Measurements from ENCODE around the gene ALDH1B1.

GRCh38 chr9:38405785-38406184, 13.3 kb downstream of the ALDH1B1 start:
- TF ChIP-seq CTCF (IDR thresholded peaks at IDR 0.05; ENCODE audit: borderline replicate concordance, extremely low read depth, low read length, poor library complexity, severe bottlenecking) (no peak), EZH2 (IDR thresholded peaks at IDR 0.05; ENCODE audit: borderline replicate concordance, low read depth, low read length, severe bottlenecking) (no peak)

All from DND-41 (cell line).